Activated CD4-positive, alpha-beta T cell treated with anti-CD3 and anti-CD28 coated beads, Interleukin-2, Interleukin-6, amounts not matched to agents 100 ng/mL and 50 ng/mL, durations not matched to agents 16 hours and 8 hours (primary cell): Measurements from ENCODE around the gene DIDO1.

Experiments
- DNase-seq: peaks from one replicate; pipeline ENCODE4 v3.0.0-alpha.2; 2020

The DIDO1 gene

GRCh38 chr20:62846166-62846890 lies 80.0 kb downstream of the DIDO1 start:
- DNase-seq = no peak

DNA sequence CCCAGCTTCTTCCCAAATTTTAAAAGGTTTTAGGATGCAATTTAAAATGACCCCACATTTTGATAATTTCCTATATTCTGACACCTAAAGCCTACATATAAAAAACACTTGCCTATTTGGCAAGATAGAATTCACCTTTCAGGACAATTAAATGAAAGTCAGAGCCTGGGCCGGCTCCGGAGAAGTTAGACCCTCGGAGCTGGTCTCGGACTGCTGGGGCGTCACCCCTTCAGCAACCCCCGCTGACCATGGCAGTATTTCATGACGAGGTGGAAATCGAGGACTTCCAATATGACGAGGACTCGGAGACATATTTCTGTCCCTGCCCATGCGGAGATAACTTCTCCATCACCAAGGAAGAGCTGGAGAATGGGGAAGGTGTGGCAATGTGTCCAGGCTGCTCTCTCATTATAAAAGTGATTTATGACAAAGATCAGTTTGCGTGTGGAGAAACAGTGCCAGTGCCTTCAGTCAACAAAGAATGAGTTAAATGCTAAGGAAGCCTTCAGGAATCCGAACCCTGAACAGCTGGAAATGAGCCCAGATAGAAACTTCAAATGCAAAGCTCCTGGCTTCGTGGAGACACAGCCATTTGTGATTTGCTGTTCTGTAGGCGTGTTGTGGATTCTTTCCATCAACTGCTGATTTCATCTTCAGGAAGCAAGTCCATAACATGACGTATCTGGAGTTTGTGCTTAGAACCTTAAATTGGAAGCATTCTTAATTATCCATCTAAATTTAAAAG lies 80.7 kb downstream of the DIDO1 start:
- no peak for DNase-seq

DNA sequence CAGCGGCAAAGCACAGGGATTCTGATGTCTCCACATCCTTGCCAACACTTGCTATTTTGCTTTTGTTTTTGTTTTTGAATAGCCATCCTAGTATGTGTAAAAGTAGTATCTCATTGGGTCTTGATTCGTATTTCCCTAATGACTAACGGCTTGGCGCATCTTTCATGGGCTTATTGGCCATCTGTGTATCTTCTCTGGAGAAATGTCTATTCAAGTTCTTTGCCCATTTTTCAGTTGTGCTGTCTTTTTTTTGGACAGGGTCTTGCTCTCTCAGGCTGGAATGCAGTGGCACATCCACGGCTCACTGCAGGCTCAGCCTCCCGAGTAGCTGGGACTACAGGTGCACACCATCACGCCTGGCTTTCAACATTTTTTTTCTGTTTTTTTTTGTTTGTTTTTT lies 82.1 kb downstream of the DIDO1 start:
- DNase-seq = no peak

DNA sequence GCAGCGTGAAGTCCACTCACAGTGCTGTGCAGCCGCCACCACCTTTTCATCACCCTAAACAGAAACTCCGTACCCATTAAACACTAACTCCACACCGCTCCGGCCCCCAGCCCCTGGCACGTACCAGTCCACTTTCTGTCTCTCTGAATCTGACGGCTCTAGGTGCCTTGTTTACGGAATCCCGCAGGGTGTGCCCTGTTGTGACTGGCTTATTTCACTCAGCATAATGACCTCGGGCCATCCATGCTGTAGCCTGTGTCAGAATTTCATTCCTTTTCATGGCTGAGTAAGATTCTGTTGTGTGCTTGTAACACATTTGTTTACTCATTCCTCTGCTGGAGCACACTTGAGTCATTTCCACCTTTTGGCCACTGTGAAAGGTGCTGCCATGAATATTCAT lies 82.6 kb downstream of the DIDO1 start:
- DNase-seq = no peak

DNA sequence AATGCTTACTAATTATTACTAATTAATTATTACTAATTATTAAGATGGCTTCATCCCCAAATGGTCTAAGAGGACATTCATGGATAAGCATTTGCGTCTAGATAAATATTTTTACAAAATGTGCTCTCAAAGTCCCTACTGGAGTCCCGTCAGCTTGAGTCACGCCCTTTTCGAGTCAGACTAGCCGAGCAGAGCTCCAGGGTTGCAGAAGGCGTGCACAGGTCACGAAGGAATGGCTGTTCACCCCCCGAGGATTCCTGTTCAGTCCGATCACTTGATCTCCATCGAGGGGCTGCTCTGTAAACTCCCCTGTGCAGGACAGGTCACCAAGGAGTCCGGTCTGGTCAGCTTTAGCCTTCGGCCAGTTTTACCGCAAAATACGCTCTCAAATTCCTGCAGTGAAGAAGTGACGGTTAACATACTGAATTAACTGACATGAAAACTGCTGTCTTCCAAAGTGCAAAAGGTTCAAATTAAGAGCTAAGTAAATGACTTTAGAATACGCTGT lies 84.5 kb downstream of the DIDO1 start:
- no peak for DNase-seq

DNA sequence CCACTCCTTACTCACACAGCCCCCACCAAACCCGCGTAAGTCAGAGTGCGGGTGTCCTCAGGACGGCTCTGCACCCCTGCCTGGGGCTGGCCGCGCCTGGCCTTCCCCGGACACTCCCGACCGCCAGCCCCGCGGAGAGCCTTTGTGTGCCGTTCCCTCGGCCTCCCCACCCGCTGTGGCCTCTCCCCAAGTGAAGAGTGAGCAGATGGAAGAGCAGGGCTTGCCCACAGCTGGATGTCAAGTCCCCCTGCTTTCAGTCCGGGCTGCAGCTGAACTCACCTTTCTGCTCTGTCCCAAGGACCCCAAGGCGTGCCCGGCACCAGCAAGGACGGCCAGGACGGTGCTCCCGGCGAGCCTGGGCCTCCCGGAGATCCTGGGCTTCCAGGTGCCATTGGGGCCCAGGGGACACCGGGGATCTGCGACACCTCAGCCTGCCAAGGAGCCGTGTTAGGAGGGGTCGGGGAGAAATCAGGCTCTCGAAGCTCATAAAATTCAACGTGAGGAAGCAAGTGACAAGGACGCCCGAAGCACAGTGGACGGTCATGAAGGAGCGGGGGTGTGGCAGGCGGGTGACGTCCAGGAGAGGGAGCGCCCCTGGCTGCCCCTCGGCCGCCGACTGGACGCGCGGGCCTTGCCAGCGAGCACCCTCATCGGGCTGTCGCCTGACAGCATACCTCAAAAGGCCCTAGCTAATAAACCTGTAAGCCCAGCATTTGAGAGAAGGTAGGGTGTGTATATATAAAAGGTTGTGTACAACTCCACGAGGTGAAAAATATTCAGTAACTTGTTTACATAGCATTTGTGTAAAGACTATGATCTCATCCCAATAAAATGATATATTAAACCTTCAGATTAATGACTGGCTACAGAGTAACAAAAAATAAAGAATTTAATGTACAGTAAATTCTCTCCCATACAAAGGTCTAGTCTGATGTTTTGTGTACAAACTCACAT lies 85.8 kb downstream of the DIDO1 start:
- no peak for DNase-seq

- DNase-seq = no peak
These were observed 86.5 kb downstream of the DIDO1 start for GRCh38 chr20:62839816-62840215.

GRCh38 chr20:62839261-62839660 lies 87.0 kb downstream of the DIDO1 start:
- DNase-seq = no peak

DNA sequence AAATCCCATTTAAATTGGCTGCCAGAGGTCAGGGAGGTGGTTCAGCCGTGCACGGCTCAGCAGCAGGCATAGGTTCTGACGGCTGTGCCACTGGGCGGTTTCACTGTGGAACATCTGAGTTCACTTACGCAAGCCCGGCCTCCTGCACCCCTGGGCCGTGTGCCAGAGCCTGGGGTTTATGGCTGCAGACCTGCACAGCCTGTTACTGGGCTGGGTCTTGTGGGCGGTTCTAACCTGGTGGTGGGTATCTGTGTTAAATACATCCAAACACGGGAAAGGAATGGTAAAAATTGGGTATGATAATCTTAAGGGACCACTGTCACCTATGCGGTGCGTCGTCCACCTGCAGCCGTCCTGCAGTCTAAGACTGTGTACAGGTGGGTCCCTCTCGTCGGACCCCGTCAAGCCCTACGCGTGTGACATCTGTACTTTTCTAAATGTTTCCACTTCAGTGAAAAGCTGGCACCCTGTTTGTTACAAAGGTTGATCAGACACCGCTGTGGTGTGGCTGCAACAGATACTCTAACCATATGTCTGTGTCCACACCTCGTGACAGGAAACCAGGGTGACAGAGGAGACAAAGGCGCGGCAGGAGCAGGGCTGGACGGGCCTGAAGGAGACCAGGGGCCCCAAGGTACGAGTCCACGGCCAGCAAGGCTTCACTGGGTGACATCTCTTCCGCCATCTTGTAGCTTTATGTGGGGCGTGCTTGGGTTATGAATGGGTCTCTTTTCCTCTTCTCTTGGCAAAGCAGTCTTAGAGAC lies 88.0 kb downstream of the DIDO1 start:
- DNase-seq = no peak

- no peak for DNase-seq
These were observed 88.5 kb downstream of the DIDO1 start for GRCh38 chr20:62837790-62838127.

DNA sequence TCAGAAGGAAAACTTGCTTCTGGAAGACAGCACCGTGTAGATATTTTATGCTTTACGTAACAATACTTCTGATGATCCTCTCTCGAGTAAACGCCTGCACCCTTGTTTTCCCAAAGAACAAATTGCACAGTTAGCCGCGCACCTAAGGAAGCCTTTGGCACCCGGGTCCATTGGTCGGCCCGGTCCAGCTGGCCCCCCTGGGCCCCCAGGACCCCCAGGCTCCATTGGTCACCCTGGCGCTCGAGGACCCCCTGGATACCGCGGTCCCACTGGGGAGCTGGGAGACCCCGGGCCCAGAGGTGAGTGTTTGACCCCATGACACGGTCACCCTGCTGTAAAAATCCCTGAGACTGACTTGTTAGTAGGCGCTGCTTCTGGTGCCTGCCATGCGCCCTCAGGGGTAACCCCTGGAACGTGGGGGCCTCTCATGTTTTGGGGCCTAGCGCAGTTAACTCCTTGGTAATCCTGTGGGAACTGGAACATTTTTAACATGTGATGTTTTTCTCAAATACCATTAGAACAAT lies 89.3 kb downstream of the DIDO1 start:
- DNase-seq = no peak

- no peak for DNase-seq
These were observed 90.1 kb downstream of the DIDO1 start for GRCh38 chr20:62835931-62836861.

DNA sequence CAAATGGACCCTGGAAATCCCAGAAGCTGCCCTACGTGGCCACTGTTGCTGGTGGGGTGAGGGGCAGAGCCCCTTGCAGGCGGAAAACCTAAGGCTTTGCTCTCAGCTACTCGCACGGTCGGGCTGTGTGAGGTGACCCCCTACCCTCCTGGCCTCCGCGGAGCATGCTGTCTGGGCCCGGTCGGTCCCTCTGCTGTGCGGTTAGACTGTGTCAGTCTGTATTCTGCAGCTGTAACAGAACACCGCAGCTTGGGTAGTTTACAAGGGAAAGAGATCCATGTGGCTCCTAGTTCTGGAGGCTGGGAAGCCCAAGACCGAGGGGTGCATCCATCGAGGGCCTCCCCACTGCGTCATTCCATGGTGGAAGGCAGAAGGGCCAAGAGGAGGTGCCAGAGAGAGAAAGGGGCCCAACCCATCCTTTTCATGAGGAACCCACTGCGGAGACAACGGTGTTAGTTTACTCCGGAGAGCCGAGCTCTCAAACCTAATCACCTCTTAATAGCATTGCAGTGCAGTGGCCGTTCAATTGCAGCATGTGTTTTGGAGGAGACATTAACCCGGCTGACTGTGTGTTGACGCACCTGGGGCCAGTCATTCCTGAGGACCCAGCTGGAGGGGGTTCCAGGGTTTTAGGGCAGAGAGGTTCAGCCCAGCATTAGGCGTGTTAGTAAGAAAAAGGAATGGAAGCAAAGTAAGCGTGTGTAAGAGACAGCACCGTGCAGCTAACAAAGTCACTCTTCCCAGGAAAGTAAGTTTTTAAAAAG lies 91.2 kb downstream of the DIDO1 start:
- no peak for DNase-seq

DNA sequence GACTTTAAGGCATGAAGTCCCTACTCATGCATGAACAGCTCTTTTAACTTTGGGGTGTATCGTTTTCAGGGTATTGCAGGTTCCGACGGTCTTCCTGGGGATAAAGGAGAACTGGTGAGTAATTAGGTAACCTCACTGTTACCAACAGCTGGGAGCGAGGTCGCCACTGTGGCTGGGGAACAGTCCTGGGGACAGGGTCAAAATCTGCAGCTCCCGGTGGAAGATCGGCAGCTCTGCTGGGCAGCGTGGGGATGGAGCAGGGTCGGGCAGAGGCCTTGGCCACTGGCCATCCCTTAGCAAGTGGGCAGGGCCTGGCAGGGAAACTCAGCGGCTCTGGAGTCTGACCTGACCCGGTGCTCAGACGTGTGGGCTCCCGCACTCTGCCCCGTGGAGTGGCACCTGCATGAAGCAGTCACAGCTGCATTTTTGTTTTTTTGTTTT lies 93.3 kb downstream of the DIDO1 start:
- DNase-seq = no peak

GRCh38 chr20:62832212-62832922 lies 93.9 kb downstream of the DIDO1 start:
- peak; percentile 31 for DNase-seq

GRCh38 chr20:62831854-62832211 lies 94.5 kb downstream of the DIDO1 start:
- no peak for DNase-seq

GRCh38 chr20:62831361-62831788 lies 94.9 kb downstream of the DIDO1 start:
- no peak for DNase-seq

- DNase-seq = no peak
These were observed 95.5 kb downstream of the DIDO1 start for GRCh38 chr20:62830821-62831220.

- no peak for DNase-seq
These were observed 96.1 kb downstream of the DIDO1 start for GRCh38 chr20:62830251-62830650.
